IgD-negative memory B cell (primary cell): ENCODE results near the gene SOX5. TPM values are rescaled to one million over a fixed set of nuclear protein-coding genes. Genes with fewer than 3 reads are reported as not detected.
"Not testable (repeated sequence)": the region's sequence is repeated elsewhere in the genome, so short reads cannot be mapped to it uniquely, and the experiment has no call there.

Experiments
- H3K27ac Mint-ChIP-seq, 3 donors: one replicate each; pipeline ENCODE4 v1.8.0; 2020 to 2022; ENCODE audit warnings: mild to moderate bottlenecking in 3 of 3, mixed read lengths in 3 of 3, moderate library complexity in 1 of 3
- H3K27me3 Mint-ChIP-seq: one replicate; pipeline ENCODE4 v1.8.0; 2021; ENCODE audit warnings: mixed read lengths
- H3K36me3 Mint-ChIP-seq: one replicate; pipeline ENCODE4 v1.8.0; 2020; ENCODE audit warnings: mild to moderate bottlenecking, mixed read lengths
- H3K4me1 Mint-ChIP-seq, 3 donors: one replicate each; pipeline ENCODE4 v1.8.0; 2020 to 2022; ENCODE audit warnings: mixed read lengths in 3 of 3, mild to moderate bottlenecking in 1 of 3
- H3K4me3 Mint-ChIP-seq, 4 donors: one replicate each; pipeline ENCODE4 v1.8.0; 2020 to 2022; ENCODE audit warnings: mild to moderate bottlenecking in 4 of 4, mixed read lengths in 4 of 4, moderate library complexity in 3 of 4
- H3K9me3 Mint-ChIP-seq, 3 donors: one replicate each; pipeline ENCODE4 v1.8.0; 2020 to 2021; ENCODE audit warnings: mixed read lengths in 3 of 3, mild to moderate bottlenecking in 1 of 3
- polyA plus RNA-seq: library from polyadenylated mRNA; unstranded; fragments of 300-500 nt; fragmentation: Illumina TruSeq; gene quantifications from one replicate; pipeline ENCODE4 v1.2.3, GENCODE V29; 2021

SOX5 gene
- polyA plus RNA-seq, 1 donor from 2014 or later, result 11.0 TPM

- peaks cover 0 to 4% (median 2%) of the 10 kb centered on the region in 3 donors for H3K9me3 Mint-ChIP-seq
- H3K27me3 Mint-ChIP-seq, result peaks cover 1% of the 10 kb centered on the region
- no peaks in the 10 kb centered on the region for H3K4me1 Mint-ChIP-seq
- H3K4me3 Mint-ChIP-seq, result no peak overlapping the region
- no peaks in the 10 kb centered on the region for H3K36me3 Mint-ChIP-seq
- no peak overlapping the region for H3K27ac Mint-ChIP-seq
Measured at GRCh38 chr12:23503544-23503943, 445.9 kb downstream of the SOX5 start.

DNA sequence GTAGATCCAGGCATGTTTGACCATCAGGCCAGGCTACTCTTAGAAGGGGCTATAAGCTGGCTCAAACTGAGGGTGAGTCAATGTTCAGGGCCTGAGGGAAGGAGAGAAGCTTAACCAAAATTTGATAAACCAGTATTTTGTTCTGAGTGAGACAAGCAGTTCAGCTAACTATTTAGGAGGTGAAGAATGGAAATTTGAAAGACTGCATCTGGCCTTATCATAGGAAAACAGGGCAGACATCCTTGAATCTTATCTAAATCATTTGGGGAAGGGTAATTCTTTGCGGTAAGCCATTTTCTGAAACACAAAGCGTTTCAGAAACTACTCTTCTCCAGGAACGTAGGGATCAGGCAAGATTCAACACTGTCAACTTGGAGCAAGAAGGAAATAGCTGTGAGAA is 447.2 kb downstream of the SOX5 start:
- Mint-ChIP-seq H3K36me3 (no peaks in the 10 kb centered on the region), H3K9me3 (peaks cover 0 to 6% (median 2%) of the 10 kb centered on the region in 3 donors), H3K27me3 (peaks cover 1% of the 10 kb centered on the region), H3K27ac (no peak overlapping the region), H3K4me3 (no peak overlapping the region), H3K4me1 (no peaks in the 10 kb centered on the region)

GRCh38 chr12:23495472-23495871 is 454.0 kb downstream of the SOX5 start:
- no peak overlapping the region for H3K27ac Mint-ChIP-seq
- no peak overlapping the region for H3K4me3 Mint-ChIP-seq
- H3K27me3 Mint-ChIP-seq, result no peaks in the 10 kb centered on the region
- H3K9me3 Mint-ChIP-seq, result peaks cover 0 to 12% (median 0%) of the 10 kb centered on the region in 3 donors
- no peaks in the 10 kb centered on the region for H3K4me1 Mint-ChIP-seq
- H3K36me3 Mint-ChIP-seq, result no peaks in the 10 kb centered on the region

DNA sequence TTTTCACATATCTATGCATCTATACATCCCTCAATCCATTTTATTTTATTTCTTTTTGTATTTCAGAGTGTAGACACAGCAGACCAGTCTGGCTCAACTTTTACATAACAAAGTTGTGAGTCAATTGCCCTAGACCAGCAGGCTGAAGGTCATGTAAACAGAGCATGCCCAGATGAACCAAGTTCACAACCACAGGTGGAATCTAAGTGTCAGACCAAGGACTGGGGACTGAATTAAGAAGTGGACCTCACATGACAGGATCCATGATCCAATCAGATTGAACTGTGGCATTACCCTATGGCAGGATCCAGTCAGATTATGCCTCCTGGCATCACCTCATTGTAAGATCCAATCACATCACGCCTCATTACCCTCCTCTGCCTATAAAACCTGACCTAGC is 455.8 kb downstream of the SOX5 start:
- Mint-ChIP-seq H3K27me3 (no peaks in the 10 kb centered on the region), H3K9me3 (peaks cover 0 to 12% (median 0%) of the 10 kb centered on the region in 3 donors), H3K4me3 (no peak overlapping the region), H3K27ac (no peak overlapping the region), H3K4me1 (no peaks in the 10 kb centered on the region), H3K36me3 (no peaks in the 10 kb centered on the region)

DNA sequence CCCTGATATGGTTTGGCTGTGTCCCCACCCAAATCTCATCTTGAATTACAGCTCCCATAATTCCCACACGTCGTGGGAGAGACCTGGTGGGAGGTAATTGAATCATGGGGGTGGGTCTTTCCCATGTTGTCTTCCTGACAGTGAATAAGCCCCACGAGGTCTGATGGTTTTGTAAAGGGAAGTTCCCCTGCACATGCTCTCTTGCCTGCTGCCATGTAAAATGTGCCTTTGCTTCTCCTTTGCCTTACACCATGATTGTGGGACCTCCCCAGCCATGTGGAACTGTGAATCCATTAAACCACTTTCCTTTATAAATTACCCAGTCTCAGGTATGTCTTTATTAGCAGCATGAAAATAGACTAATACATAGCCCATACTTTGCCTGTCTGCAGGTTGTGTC is 458.4 kb downstream of the SOX5 start:
- H3K9me3 Mint-ChIP-seq, H3K36me3 Mint-ChIP-seq, H3K27me3 Mint-ChIP-seq, H3K27ac Mint-ChIP-seq, H3K4me3 Mint-ChIP-seq, H3K4me1 Mint-ChIP-seq: not testable (repeated sequence)

DNA sequence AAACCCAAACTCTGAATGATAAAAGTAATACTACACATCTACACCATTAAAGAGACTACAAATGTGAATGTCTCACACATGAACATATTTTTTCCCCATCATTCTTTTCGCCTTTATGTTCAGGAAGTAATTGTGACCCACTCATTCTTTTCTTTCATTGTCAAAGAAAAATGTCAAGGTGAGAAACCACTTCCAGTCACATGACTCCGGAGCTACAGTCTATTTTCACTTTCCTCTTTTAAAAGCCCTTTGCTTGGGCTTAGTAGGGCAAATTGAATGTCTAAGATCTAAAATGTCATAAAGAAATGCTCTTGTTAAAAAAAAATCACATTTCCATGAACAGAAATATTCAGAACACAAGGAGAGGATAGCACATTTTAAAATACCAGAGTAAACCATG is 461.3 kb downstream of the SOX5 start:
- Mint-ChIP-seq H3K27me3 (no peaks in the 10 kb centered on the region), H3K4me1 (peaks cover 0 to 6% (median 3%) of the 10 kb centered on the region in 3 donors), H3K36me3 (no peaks in the 10 kb centered on the region), H3K27ac (no peak overlapping the region), H3K4me3 (no peak overlapping the region), H3K9me3 (peaks cover 0 to 7% (median 3%) of the 10 kb centered on the region in 3 donors)

GRCh38 chr12:23484238-23484637 is 465.2 kb downstream of the SOX5 start:
- H3K36me3 Mint-ChIP-seq, result no peaks in the 10 kb centered on the region
- H3K27me3 Mint-ChIP-seq, result no peaks in the 10 kb centered on the region
- peaks cover 0 to 6% (median 3%) of the 10 kb centered on the region in 3 donors for H3K4me1 Mint-ChIP-seq
- peaks cover 0 to 6% (median 3%) of the 10 kb centered on the region in 3 donors for H3K9me3 Mint-ChIP-seq
- H3K4me3 Mint-ChIP-seq, result no peak overlapping the region
- no peak overlapping the region for H3K27ac Mint-ChIP-seq

GRCh38 chr12:23482571-23482970 is 466.9 kb downstream of the SOX5 start:
- no peaks in the 10 kb centered on the region for H3K27me3 Mint-ChIP-seq
- no peak overlapping the region for H3K4me3 Mint-ChIP-seq
- no peaks in the 10 kb centered on the region for H3K36me3 Mint-ChIP-seq
- peaks cover 2 to 16% (median 6%) of the 10 kb centered on the region in 3 donors for H3K9me3 Mint-ChIP-seq
- H3K4me1 Mint-ChIP-seq, result no peaks in the 10 kb centered on the region
- H3K27ac Mint-ChIP-seq, result no peak overlapping the region
